HT1080 (cell line): ENCODE measurements around the gene OR2T5. TPM values are rescaled to one million over a fixed set of nuclear protein-coding genes. Genes with fewer than 3 reads are reported as not detected.
"Not testable (repeated sequence)": the region's sequence is repeated elsewhere in the genome, so short reads cannot be mapped to it uniquely, and the experiment has no call there.

Source experiments
- DNase-seq: peaks from one replicate; pipeline ENCODE4 v3.0.0-alpha.2; 2015; ENCODE audit warnings: low read depth
- polyA plus RNA-seq, 2 experiments: library from polyadenylated mRNA; depleted of rRNA; stranded (reverse); fragments of >200 nt; gene quantifications; 2 replicates each; pipeline ENCODE4 v1.2.3, GENCODE V29; 2015
- total RNA-seq: library from RNA; depleted of rRNA; stranded (reverse); fragments of >200 nt; shearing (Covaris generic); gene quantifications from 2 replicates; pipeline ENCODE4 v1.2.3, GENCODE V29; 2014; rRNA removed

The OR2T5 gene
- not detected in 2 replicates for total RNA-seq
- not detected in 2 replicates for polyA plus RNA-seq (2015; cell fraction: cytosol; rRNA removed)
- polyA plus RNA-seq (2015; cell fraction: nucleus; rRNA removed) = not detected in 2 replicates

GRCh38 chr1:248488289-248488688 is at the start of gene OR2T5:
OR2T5 (plus strand) TSS chr1:248488589; CDS start chr1:248488589, 0 bp downstream.
- not testable (repeated sequence) for DNase-seq

GRCh38 chr1:248438668-248439067 is 49.7 kb upstream of the OR2T5 start:
- not testable (repeated sequence) for DNase-seq

- not testable (repeated sequence) for DNase-seq
Observed at GRCh38 chr1:248439283-248439682, 49.1 kb upstream of the OR2T5 start.

- not testable (repeated sequence) for DNase-seq
Observed at GRCh38 chr1:248442500-248443277, 45.7 kb upstream of the OR2T5 start.

GRCh38 chr1:248444603-248445002 is 43.8 kb upstream of the OR2T5 start:
- DNase-seq = not testable (repeated sequence)

GRCh38 chr1:248445399-248445798 is 43.0 kb upstream of the OR2T5 start, which contains the start of gene OR2T2:
OR2T2 (plus strand) TSS chr1:248445637; CDS start chr1:248452798, 7,161 bp downstream.
- not testable (repeated sequence) for DNase-seq

- DNase-seq = not testable (repeated sequence)
Observed at GRCh38 chr1:248448409-248449074, 39.8 kb upstream of the OR2T5 start.

- DNase-seq = not testable (repeated sequence)
Observed at GRCh38 chr1:248449821-248450465, 38.4 kb upstream of the OR2T5 start.

GRCh38 chr1:248450466-248451145 is 37.8 kb upstream of the OR2T5 start:
- not testable (repeated sequence) for DNase-seq

- not testable (repeated sequence) for DNase-seq
Observed at GRCh38 chr1:248453619-248454018, 34.8 kb upstream of the OR2T5 start.

- DNase-seq = not testable (repeated sequence)
Observed at GRCh38 chr1:248455045-248455444, 33.3 kb upstream of the OR2T5 start.

- not testable (repeated sequence) for DNase-seq
Observed at GRCh38 chr1:248456635-248457034, 31.8 kb upstream of the OR2T5 start.

GRCh38 chr1:248459117-248459516 is 29.3 kb upstream of the OR2T5 start:
- not testable (repeated sequence) for DNase-seq

GRCh38 chr1:248471154-248471553 is 17.2 kb upstream of the OR2T5 start:
- no peak for DNase-seq

- DNase-seq = not testable (repeated sequence)
Observed at GRCh38 chr1:248472111-248472510, 16.3 kb upstream of the OR2T5 start.

- DNase-seq = not testable (repeated sequence)
Observed at GRCh38 chr1:248473051-248473450, 15.3 kb upstream of the OR2T5 start, which contains the start of gene OR2T3. OR2T3 (plus strand) TSS chr1:248473351; CDS start chr1:248473351, 0 bp downstream.

- not testable (repeated sequence) for DNase-seq
Observed at GRCh38 chr1:248475660-248476059, 12.7 kb upstream of the OR2T5 start.

- not testable (repeated sequence) for DNase-seq
Observed at GRCh38 chr1:248481686-248482579, 6.5 kb upstream of the OR2T5 start.

- DNase-seq = not testable (repeated sequence)
Observed at GRCh38 chr1:248496661-248497060, 8.3 kb downstream of the OR2T5 start.
